Kidney (tissue), 14 donors: ENCODE results near the gene GALP. TPM values are rescaled to one million over a fixed set of nuclear protein-coding genes. Genes with fewer than 3 reads are reported as not detected.
A peak's percentile ranks its signal among the peaks of the same experiment; 100 is the strongest.
"Not testable (repeated sequence)": the region's sequence is repeated elsewhere in the genome, so short reads cannot be mapped to it uniquely, and the experiment has no call there.

Experiments
- DNase-seq, 5 donors: peaks; one replicate each; pipeline ENCODE4 v3.0.0-alpha.2; 2013 to 2020
- FAIRE-seq: peaks from 2 replicates; lab custom pipeline; 2012; peaks lifted over from hg19 to GRCh38; lab: Jason Lieb, UNC
- H3K27ac ChIP-seq, 2 donors: one replicate each; pipeline ENCODE4 v1.7.0; 2013; ENCODE audit warnings: low read depth in 2 of 2, low read length in 2 of 2, inconsistent platforms in 1 of 2
- H3K27me3 ChIP-seq: one replicate; pipeline ENCODE4 v1.7.1; 2013; ENCODE audit warnings: low read length, inconsistent platforms; ENCODE audit not compliant: control insufficient read depth, insufficient read depth
- H3K36me3 ChIP-seq, 3 donors: one replicate each; pipeline versions ENCODE4 v1.7.0 to v1.7.1; 2013; ENCODE audit warnings: low read length in 3 of 3, control low read depth in 1 of 3, inconsistent platforms in 1 of 3; ENCODE audit not compliant: insufficient read depth in 3 of 3, control insufficient read depth in 2 of 3
- H3K4me1 ChIP-seq, 3 donors: one replicate each; pipeline versions ENCODE4 v1.7.0 to v1.7.1; 2013; ENCODE audit warnings: low read length in 3 of 3, inconsistent platforms in 1 of 3, low read depth in 1 of 3; ENCODE audit not compliant: control insufficient read depth in 2 of 3, insufficient read depth in 2 of 3
- H3K4me3 ChIP-seq, 3 donors: one replicate each; pipeline versions ENCODE4 v1.7.0 to v1.8.1; 2013; ENCODE audit warnings: low read length in 3 of 3, control low read depth in 1 of 3, inconsistent platforms in 1 of 3
- H3K9ac ChIP-seq, 3 donors: one replicate each; pipeline versions ENCODE4 v1.7.0 to v1.7.1; 2013; ENCODE audit warnings: low read length in 3 of 3, control low read depth in 1 of 3, inconsistent platforms in 1 of 3
- H3K9me3 ChIP-seq, 3 donors: one replicate each; pipeline versions ENCODE4 v1.7.0 to v1.7.1; 2013; ENCODE audit warnings: low read length in 3 of 3, control low read depth in 1 of 3, inconsistent platforms in 1 of 3; ENCODE audit not compliant: control insufficient read depth in 2 of 3, insufficient read depth in 1 of 3
- intact Hi-C: fragments of 100-400 bp; cut with DNase I; formaldehyde crosslinking; loops from one replicate; pipeline ENCODE4 v1.11.1; 2022
- polyA plus RNA-seq: library from polyadenylated mRNA; stranded (reverse); fragments of 350-450 nt; fragmentation: Illumina TruSeq; extraction: RNeasy Lipid Tissue Mini Kit (QIAGEN cat#74804); gene quantifications from one replicate; pipeline ENCODE4 v1.2.3, GENCODE V29; 2014; ENCODE audit warnings: low read depth, low replicate concordance; ENCODE audit not compliant: insufficient read depth
- total RNA-seq: library from RNA; stranded (reverse); fragmentation: NEBNext Ultra II Directional; extraction: Animal tissue kit (Norgen Biotek cat#: 25700); gene quantifications from one replicate; pipeline ENCODE4 v1.2.1, GENCODE V29; 2021
- TF ChIP-seq, protein P1 (sequence below): IDR thresholded peaks from 3 replicates; pipeline ENCODE4 v1.5.1; 2012; ENCODE audit warnings: mild to moderate bottlenecking, moderate library complexity, borderline replicate concordance; ENCODE audit not compliant: insufficient read depth; ENCODE audit errors: extremely low read depth
- donor health status: control.
- donor health status: control.
- donor health status: control.
- donor health status: control.
- donor health status: control.
- donor health status: DM: yes; HTN: yes; CAD: no.
- donor health status: Normal renal cell carcinoma (clear cell type).

Gene GALP
- total and polyA plus RNA-seq, 2 donors from 2014 or later: not detected

GRCh38 chr19:56218961-56219360, 43.2 kb downstream of the GALP start:
- no peaks in the 10 kb centered on the region for H3K27me3 ChIP-seq
- no peaks in the 10 kb centered on the region for H3K4me1 ChIP-seq
- no peaks in the 10 kb centered on the region for H3K9me3 ChIP-seq
- no peak overlapping the region for H3K27ac ChIP-seq
- DNase-seq (no peak), FAIRE-seq (no peak)
- peaks cover 0 to 2% (median 0%) of the 10 kb centered on the region in 3 donors for H3K36me3 ChIP-seq
- TF ChIP-seq, protein P1, sequence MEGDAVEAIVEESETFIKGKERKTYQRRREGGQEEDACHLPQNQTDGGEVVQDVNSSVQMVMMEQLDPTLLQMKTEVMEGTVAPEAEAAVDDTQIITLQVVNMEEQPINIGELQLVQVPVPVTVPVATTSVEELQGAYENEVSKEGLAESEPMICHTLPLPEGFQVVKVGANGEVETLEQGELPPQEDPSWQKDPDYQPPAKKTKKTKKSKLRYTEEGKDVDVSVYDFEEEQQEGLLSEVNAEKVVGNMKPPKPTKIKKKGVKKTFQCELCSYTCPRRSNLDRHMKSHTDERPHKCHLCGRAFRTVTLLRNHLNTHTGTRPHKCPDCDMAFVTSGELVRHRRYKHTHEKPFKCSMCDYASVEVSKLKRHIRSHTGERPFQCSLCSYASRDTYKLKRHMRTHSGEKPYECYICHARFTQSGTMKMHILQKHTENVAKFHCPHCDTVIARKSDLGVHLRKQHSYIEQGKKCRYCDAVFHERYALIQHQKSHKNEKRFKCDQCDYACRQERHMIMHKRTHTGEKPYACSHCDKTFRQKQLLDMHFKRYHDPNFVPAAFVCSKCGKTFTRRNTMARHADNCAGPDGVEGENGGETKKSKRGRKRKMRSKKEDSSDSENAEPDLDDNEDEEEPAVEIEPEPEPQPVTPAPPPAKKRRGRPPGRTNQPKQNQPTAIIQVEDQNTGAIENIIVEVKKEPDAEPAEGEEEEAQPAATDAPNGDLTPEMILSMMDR: no peak
- H3K9ac ChIP-seq: no peak overlapping the region
- intact Hi-C loops: no loop called here
- H3K4me3 ChIP-seq: no peak overlapping the region

GRCh38 chr19:56221442-56221841, 45.6 kb downstream of the GALP start:
- H3K27ac ChIP-seq, H3K4me1 ChIP-seq, intact Hi-C loops, H3K36me3 ChIP-seq, H3K4me3 ChIP-seq, FAIRE-seq, H3K9me3 ChIP-seq, H3K27me3 ChIP-seq, H3K9ac ChIP-seq: not testable (repeated sequence)
- DNase-seq: peak in 2 of 5 donors; percentile 6 to 32

DNA sequence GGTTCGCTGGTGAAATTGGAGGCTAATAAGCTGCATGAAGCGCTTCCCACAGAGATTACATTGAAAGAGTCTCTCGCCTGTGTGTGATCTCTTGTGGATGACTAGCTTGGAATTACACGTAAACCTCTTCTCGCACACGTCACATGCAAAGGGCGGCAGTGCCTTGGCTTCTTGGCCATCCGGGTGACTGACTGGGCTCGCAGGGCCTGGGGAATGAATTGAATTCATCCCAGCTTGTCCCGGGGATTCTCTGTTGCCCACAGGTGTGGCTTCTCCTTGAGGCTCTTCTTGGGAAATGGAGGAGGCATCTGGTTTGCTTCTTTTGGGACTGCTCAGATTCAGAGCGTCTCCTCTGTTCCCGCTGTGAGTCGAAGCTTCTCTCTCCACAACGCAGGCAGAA, 46.0 kb downstream of the GALP start:
- Histone ChIP-seq H3K4me1 (no peaks in the 10 kb centered on the region), H3K36me3 (peaks cover 0 to 2% (median 0%) of the 10 kb centered on the region in 3 donors), H3K27me3 (no peaks in the 10 kb centered on the region), H3K9ac (no peak overlapping the region), H3K9me3 (no peaks in the 10 kb centered on the region), H3K4me3 (no peak overlapping the region), H3K27ac (no peak overlapping the region)
- TF ChIP-seq, protein P1: no peak
- DNase-seq (no peak), FAIRE-seq (no peak)
- intact Hi-C loops: no loop called here

GRCh38 chr19:56222901-56223300, 47.1 kb downstream of the GALP start:
- DNase-seq: no peak
- Histone ChIP-seq H3K27ac (no peak overlapping the region), H3K27me3 (no peaks in the 10 kb centered on the region), H3K36me3 (peaks cover 0 to 2% (median 0%) of the 10 kb centered on the region in 3 donors), H3K9ac (no peak overlapping the region), H3K9me3 (no peaks in the 10 kb centered on the region), H3K4me1 (no peaks in the 10 kb centered on the region), H3K4me3 (no peak overlapping the region)
- no peak for FAIRE-seq
- TF ChIP-seq, protein P1: no peak
- intact Hi-C loops: no loop called here
